Measurements from ENCODE around the gene RDH13.
"Not testable (repeated sequence)": the region's sequence is repeated elsewhere in the genome, so short reads cannot be mapped to it uniquely, and the experiment has no call there.

RDH13 gene

GRCh38 chr19:55042688-55043087 is 20.3 kb downstream of the RDH13 start:
- no peak for DNase-seq

- DNase-seq, result no peak
These were observed 20.6 kb downstream of the RDH13 start for GRCh38 chr19:55042344-55042678.

- DNase-seq, result no peak
These were observed 21.2 kb downstream of the RDH13 start for GRCh38 chr19:55041627-55042343.

GRCh38 chr19:55041244-55041626 is 21.7 kb downstream of the RDH13 start:
- no peak for DNase-seq

GRCh38 chr19:55040654-55041053 is 22.3 kb downstream of the RDH13 start:
- DNase-seq, result not testable (repeated sequence)

- not testable (repeated sequence) for DNase-seq
These were observed 25.3 kb downstream of the RDH13 start for GRCh38 chr19:55037603-55038002.

GRCh38 chr19:55036058-55036457 is 26.9 kb downstream of the RDH13 start:
- DNase-seq, result no peak

GRCh38 chr19:55034751-55035150 is 28.2 kb downstream of the RDH13 start:
- no peak for DNase-seq

GRCh38 chr19:55032976-55033643 is 29.8 kb downstream of the RDH13 start:
- DNase-seq, result not testable (repeated sequence)

GRCh38 chr19:55032170-55032800 is 30.7 kb downstream of the RDH13 start:
- DNase-seq, result no peak

- DNase-seq, result no peak
These were observed 31.8 kb downstream of the RDH13 start for GRCh38 chr19:55031178-55031577.

GRCh38 chr19:55028757-55029156 is 34.2 kb downstream of the RDH13 start:
- DNase-seq, result no peak

GRCh38 chr19:55027472-55028337 is 35.2 kb downstream of the RDH13 start:
- no peak for DNase-seq

GRCh38 chr19:55027140-55027471 is 35.8 kb downstream of the RDH13 start:
- peak in 1 of 2 experiments; percentile 6 for DNase-seq

- DNase-seq, result no peak
These were observed 38.8 kb downstream of the RDH13 start for GRCh38 chr19:55024111-55024510.

- not testable (repeated sequence) for DNase-seq
These were observed 42.6 kb downstream of the RDH13 start for GRCh38 chr19:55020351-55020750.

- no peak for DNase-seq
These were observed 44.3 kb downstream of the RDH13 start for GRCh38 chr19:55018633-55019032.

GRCh38 chr19:55018216-55018615 is 44.7 kb downstream of the RDH13 start:
- no peak for DNase-seq

GRCh38 chr19:55016017-55016416 is 46.9 kb downstream of the RDH13 start:
- no peak for DNase-seq

- DNase-seq, result no peak
These were observed 47.8 kb downstream of the RDH13 start for GRCh38 chr19:55015126-55015525.

- no peak for DNase-seq
These were observed 48.2 kb downstream of the RDH13 start for GRCh38 chr19:55014714-55015113.

- no peak for DNase-seq
These were observed 49.4 kb downstream of the RDH13 start for GRCh38 chr19:55013596-55013995.

GRCh38 chr19:55012306-55012705 is 50.6 kb downstream of the RDH13 start:
- DNase-seq, result no peak

Data from NCI-H1930 (cell line).